Lower lobe of right lung (tissue), 2 donors: ENCODE data around the gene TADA2A. TPM values are rescaled to one million over a fixed set of nuclear protein-coding genes. Genes with fewer than 3 reads are reported as not detected.

Source experiments
- ATAC-seq, 2 donors: fragments of 200-7000 bp; cut with Tn5 transposase; one replicate each; pipeline ENCODE4 v1.9.1; 2020 to 2022; ENCODE audit warnings: mild to moderate bottlenecking in 2 of 2, moderate library complexity in 2 of 2
- DNase-seq: peaks from one replicate; pipeline ENCODE4 v3.0.0-alpha.2; 2020
- H3K27ac ChIP-seq: fragments of 200-600 bp; one replicate; pipeline ENCODE4 v1.8.0; 2022
- H3K27me3 ChIP-seq: fragments of 200-600 bp; one replicate; pipeline ENCODE4 v1.8.0; 2022; ENCODE audit warnings: low read depth
- H3K36me3 ChIP-seq: fragments of 200-600 bp; one replicate; pipeline ENCODE4 v1.8.0; 2022; ENCODE audit warnings: mild to moderate bottlenecking
- H3K4me1 ChIP-seq: fragments of 200-600 bp; one replicate; pipeline ENCODE4 v1.8.0; 2022
- H3K4me3 ChIP-seq: fragments of 200-600 bp; one replicate; pipeline ENCODE4 v1.8.0; 2022; ENCODE audit warnings: mild to moderate bottlenecking
- H3K9me3 ChIP-seq: fragments of 200-600 bp; one replicate; pipeline ENCODE4 v1.8.0; 2022
- intact Hi-C: fragments of 100-400 bp; cut with DNase I; formaldehyde crosslinking; loops from one replicate; pipeline ENCODE4 v1.11.0; 2022
- total RNA-seq: library from RNA; stranded (reverse); fragmentation: NEBNext Ultra II Directional; extraction: Animal tissue kit (Norgen Biotek cat#: 25700); gene quantifications from one replicate; pipeline ENCODE4 v1.2.1, GENCODE V29; 2021
- TF ChIP-seq, protein P1 (sequence below): fragments of 200-600 bp; IDR thresholded peaks from one replicate; pipeline ENCODE4 v1.8.0; 2022; ENCODE audit warnings: antibody characterized with exemption, mild to moderate bottlenecking
- donor health status: DM: no; HTN: yes; CAD: no; lungs with severe emphysema.

TADA2A gene
- total RNA-seq, 1 donor from 2014 or later: 20.5 TPM

DNA sequence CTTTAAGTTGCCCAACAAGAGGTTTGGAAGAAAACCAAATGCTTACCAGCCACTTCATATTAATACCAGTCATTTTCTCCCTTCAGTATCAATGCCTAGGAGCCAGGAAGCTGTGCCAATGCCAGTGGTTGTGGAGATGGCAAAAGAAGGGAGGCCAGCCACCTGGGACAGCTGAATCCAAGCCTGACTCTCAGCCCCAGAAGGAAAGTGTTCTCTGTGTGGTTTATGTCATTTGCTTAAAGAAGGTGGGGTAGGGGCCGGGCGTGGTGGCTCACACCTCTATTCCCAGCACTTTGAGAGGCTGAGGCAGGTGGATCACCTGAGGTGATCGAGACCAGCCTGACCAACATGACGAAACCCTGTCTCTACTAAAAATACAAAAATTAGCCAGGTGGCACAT, 17.5 kb upstream of the TADA2A start:
- TF ChIP-seq, protein P1, sequence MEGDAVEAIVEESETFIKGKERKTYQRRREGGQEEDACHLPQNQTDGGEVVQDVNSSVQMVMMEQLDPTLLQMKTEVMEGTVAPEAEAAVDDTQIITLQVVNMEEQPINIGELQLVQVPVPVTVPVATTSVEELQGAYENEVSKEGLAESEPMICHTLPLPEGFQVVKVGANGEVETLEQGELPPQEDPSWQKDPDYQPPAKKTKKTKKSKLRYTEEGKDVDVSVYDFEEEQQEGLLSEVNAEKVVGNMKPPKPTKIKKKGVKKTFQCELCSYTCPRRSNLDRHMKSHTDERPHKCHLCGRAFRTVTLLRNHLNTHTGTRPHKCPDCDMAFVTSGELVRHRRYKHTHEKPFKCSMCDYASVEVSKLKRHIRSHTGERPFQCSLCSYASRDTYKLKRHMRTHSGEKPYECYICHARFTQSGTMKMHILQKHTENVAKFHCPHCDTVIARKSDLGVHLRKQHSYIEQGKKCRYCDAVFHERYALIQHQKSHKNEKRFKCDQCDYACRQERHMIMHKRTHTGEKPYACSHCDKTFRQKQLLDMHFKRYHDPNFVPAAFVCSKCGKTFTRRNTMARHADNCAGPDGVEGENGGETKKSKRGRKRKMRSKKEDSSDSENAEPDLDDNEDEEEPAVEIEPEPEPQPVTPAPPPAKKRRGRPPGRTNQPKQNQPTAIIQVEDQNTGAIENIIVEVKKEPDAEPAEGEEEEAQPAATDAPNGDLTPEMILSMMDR: no peak
- no peaks in the 10 kb centered on the region for H3K9me3 ChIP-seq
- no peak overlapping the region for H3K4me3 ChIP-seq
- no peaks in the 10 kb centered on the region for H3K4me1 ChIP-seq
- intact Hi-C loops: no loop called here
- H3K27me3 ChIP-seq: no peaks in the 10 kb centered on the region
- H3K36me3 ChIP-seq: no peaks in the 10 kb centered on the region
- no peak for DNase-seq
- H3K27ac ChIP-seq: no peak overlapping the region
- peak in 1 of 2 donors; percentile 30 for ATAC-seq

DNA sequence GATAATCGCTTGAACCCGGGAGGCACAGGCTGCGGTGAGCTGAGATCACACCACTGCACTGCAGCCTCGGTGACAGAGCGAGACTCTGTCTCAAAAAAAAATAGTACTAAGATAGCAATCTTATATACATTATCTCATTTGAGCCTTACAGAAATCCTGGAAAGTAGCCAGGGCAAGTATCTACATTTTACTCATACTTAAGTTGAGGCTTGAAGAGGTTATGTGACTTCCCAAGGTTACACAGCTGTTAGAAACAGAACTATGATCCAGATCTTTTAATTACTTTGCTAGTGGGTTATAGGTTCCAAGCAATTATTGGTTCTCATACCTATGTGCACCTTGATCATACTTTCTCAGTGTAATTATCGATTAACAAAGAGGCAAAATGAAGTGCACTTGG, 15.5 kb upstream of the TADA2A start:
- no peak overlapping the region for H3K27ac ChIP-seq
- intact Hi-C loops: no loop called here
- no peaks in the 10 kb centered on the region for H3K9me3 ChIP-seq
- ATAC-seq (no peak), DNase-seq (no peak)
- H3K36me3 ChIP-seq: no peaks in the 10 kb centered on the region
- H3K4me1 ChIP-seq: no peaks in the 10 kb centered on the region
- H3K27me3 ChIP-seq: no peaks in the 10 kb centered on the region
- TF ChIP-seq, protein P1: no peak
- H3K4me3 ChIP-seq: no peak overlapping the region

DNA sequence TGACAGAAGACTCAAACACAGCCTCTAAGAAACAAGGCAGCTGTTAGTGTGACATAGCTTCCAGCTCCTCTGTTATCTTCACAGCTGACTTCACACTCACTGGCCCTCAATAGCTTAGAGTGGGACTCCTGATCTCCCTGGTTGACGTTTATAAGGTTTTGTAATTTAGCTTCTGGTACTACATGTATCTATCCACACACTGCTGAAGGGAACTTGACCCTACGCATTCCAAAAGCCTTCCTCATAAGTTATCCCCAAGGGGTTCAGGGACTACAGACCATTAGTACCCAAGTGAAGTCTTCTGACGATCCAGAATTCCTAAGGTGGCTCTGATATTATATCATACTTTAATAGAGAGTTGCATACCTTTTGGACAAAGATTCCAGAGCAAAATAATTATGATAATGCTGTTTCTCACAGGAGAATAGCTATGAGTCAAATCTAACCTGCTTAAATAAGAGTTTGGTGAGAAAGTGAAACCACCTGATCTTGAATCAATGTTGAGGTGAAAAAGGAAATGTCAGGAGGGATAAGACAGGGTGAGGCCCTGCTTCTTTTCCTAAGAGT, 14.6 kb upstream of the TADA2A start:
- no peak for DNase-seq
- Histone ChIP-seq H3K4me1 (no peaks in the 10 kb centered on the region), H3K27ac (no peak overlapping the region), H3K27me3 (no peaks in the 10 kb centered on the region), H3K36me3 (no peaks in the 10 kb centered on the region), H3K4me3 (no peak overlapping the region), H3K9me3 (no peaks in the 10 kb centered on the region)
- intact Hi-C loops: no loop called here
- ATAC-seq: peak; percentile 41 to 66
- TF ChIP-seq, protein P1: no peak

DNA sequence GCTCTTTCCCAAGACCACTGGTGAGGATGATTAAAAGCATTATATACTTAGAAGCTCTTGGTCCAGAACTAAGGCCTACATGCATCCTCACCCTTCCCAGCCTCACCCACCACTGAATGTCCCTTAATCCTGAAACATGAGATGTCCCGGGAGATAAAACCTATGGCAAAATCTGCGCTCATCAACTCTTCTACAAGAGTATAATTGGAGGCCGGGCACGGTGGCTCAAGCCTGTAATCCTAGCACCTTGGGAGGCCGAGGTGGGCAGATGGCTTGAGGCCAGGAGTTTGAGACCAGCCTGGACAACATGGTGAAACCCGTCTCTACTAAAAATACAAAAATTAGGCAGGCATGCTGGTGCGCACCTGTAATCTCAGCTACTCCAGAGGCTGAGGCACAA, 13.3 kb upstream of the TADA2A start:
- TF ChIP-seq, protein P1: no peak
- DNase-seq (no peak), ATAC-seq (no peak)
- no peak overlapping the region for H3K4me3 ChIP-seq
- no peaks in the 10 kb centered on the region for H3K9me3 ChIP-seq
- no peaks in the 10 kb centered on the region for H3K36me3 ChIP-seq
- no peaks in the 10 kb centered on the region for H3K4me1 ChIP-seq
- no peaks in the 10 kb centered on the region for H3K27me3 ChIP-seq
- no peak overlapping the region for H3K27ac ChIP-seq
- intact Hi-C loops: no loop called here

DNA sequence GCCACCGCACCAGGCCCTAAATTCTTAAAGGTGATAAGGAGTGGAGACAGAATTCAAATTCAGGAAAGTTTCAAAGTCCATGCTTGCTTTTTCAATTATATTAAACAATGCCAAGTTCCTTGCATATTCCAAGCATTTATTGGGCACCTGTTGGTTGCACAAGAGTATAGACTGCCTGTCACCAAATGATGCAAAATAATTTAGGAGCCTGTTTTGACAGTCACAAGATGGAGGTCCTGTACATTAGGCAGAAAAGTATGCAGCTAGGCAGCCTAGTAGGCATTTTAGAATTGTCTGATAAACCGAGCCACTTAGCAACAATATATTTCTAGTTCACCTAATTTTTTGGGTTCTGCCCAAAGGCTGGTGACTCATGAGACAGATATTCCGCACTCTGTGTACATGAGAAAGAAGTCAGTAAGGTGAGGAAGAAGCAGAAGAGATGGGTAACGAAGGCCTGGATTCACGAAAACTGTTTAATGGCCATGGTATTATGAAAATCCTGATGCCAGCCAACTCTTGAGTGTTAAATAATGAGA, 7.4 kb upstream of the TADA2A start:
- Histone ChIP-seq H3K4me1 (no peaks in the 10 kb centered on the region), H3K9me3 (no peaks in the 10 kb centered on the region), H3K27me3 (no peaks in the 10 kb centered on the region), H3K36me3 (no peaks in the 10 kb centered on the region), H3K27ac (no peak overlapping the region), H3K4me3 (no peak overlapping the region)
- TF ChIP-seq, protein P1: no peak
- ATAC-seq (no peak), DNase-seq (no peak)
- intact Hi-C loops: no loop called here
